HCT116 (cell line): Measurements from ENCODE around the gene HOXB9.

Source experiments
- MAX ChIP-seq: IDR thresholded peaks from 2 replicates; pipeline ENCODE4 v1.6.1; 2012
- POLR2A ChIP-seq: IDR thresholded peaks from 2 replicates; pipeline ENCODE4 v1.7.0; 2011; ENCODE audit warnings: borderline replicate concordance; ENCODE audit not compliant: insufficient read depth, insufficient read length; ENCODE audit errors: extremely low read depth
- POLR2AphosphoS5 ChIP-seq: IDR thresholded peaks from 2 replicates; pipeline ENCODE4 v1.6.1; 2011; ENCODE audit warnings: mild to moderate bottlenecking, low read depth, low read length, moderate library complexity

GRCh38 chr17:48589831-48590606, 36.1 kb downstream of the HOXB9 start, which contains the start of gene HOXB3:
- TF ChIP-seq MAX (no peak), POLR2A (no peak), POLR2AphosphoS5 (0 out of 2 replicates have a peak, but pooled peaks have one; percentile 3)
